Measurements from ENCODE around the gene ATP5F1B. TPM values are rescaled to one million over a fixed set of nuclear protein-coding genes. Genes with fewer than 3 reads are reported as not detected.

The ATP5F1B gene
- total and polyA plus RNA-seq, 2 of the 13 experiments (the other 11 are each of a cell fraction or from before 2014, with no cell fraction given), result 1,051 to 1,180 TPM

DNA sequence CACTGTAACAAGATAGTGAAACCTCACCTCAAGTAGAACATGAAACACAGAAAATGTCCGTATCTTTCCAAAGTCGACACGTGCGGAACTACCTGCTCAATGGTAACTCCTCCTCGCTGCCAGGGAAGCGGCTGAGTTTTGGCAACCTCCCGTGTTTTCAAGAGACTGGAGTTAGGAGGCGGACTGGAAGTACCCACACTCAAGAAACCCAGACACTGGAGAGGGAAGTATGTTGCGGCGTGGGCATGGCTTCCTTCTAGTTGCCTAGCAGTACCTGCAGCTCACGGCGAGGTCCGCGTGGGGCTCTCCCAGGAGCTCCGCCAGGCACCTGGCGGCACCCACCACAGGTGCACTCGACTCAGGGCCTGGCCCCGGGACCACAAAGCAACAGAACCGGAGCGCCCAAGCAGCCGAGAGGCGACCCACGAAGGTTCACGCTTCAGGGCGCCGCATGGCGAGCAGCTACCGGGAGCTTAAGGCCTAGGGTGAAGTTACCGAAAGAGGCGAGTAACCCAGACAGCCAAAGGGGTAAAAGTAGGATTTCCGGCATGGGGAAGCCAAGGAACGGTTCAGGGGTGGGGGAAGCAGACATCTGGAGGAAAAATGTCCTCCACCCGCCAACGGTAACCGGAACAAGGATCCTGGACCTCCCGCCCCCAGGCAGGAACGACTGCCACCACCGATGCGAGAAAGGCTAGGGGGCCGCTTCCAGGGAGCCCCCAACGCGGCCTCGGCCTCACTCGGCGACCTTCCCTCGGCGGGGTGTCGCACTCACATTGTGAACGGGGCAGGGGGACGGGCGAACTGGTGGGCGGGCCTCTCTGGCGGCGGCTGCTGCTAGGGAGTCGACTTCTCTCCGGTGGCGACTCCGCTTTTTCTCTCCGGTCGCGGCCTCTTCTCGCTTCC is 41.7 kb upstream of the ATP5F1B start (continued):
- TF ChIP-seq, protein P1, sequence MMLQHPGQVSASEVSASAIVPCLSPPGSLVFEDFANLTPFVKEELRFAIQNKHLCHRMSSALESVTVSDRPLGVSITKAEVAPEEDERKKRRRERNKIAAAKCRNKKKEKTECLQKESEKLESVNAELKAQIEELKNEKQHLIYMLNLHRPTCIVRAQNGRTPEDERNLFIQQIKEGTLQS (CRISPR knock-in tag; IDR thresholded peaks at IDR 0.05), result no peak
- TF ChIP-seq, protein P2, sequence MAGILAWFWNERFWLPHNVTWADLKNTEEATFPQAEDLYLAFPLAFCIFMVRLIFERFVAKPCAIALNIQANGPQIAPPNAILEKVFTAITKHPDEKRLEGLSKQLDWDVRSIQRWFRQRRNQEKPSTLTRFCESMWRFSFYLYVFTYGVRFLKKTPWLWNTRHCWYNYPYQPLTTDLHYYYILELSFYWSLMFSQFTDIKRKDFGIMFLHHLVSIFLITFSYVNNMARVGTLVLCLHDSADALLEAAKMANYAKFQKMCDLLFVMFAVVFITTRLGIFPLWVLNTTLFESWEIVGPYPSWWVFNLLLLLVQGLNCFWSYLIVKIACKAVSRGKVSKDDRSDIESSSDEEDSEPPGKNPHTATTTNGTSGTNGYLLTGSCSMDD (CRISPR knock-in tag; IDR thresholded peaks at IDR 0.05), result no peak
- TF ChIP-seq ARID2 (CRISPR knock-in tag; IDR thresholded peaks at IDR 0.05; ENCODE audit: borderline replicate concordance), result 0 out of 2 replicates have a peak, but pooled peaks have one; percentile 2
- TF ChIP-seq SP4 (CRISPR knock-in tag; IDR thresholded peaks at IDR 0.05), result no peak
- TF ChIP-seq PHB2 (IDR thresholded peaks at IDR 0.05; ENCODE audit: partially characterized antibody), result no peak
- TF ChIP-seq, protein P3, sequence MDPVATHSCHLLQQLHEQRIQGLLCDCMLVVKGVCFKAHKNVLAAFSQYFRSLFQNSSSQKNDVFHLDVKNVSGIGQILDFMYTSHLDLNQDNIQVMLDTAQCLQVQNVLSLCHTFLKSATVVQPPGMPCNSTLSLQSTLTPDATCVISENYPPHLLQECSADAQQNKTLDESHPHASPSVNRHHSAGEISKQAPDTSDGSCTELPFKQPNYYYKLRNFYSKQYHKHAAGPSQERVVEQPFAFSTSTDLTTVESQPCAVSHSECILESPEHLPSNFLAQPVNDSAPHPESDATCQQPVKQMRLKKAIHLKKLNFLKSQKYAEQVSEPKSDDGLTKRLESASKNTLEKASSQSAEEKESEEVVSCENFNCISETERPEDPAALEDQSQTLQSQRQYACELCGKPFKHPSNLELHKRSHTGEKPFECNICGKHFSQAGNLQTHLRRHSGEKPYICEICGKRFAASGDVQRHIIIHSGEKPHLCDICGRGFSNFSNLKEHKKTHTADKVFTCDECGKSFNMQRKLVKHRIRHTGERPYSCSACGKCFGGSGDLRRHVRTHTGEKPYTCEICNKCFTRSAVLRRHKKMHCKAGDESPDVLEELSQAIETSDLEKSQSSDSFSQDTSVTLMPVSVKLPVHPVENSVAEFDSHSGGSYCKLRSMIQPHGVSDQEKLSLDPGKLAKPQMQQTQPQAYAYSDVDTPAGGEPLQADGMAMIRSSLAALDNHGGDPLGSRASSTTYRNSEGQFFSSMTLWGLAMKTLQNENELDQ (CRISPR knock-in tag; IDR thresholded peaks at IDR 0.05; ENCODE audit: borderline replicate concordance), result no peak
- no peak for TF ChIP-seq LCORL (IDR thresholded peaks at IDR 0.05)
- no peak for TF ChIP-seq LCORL (CRISPR knock-in tag; IDR thresholded peaks at IDR 0.05)
- TF ChIP-seq SMAD1 (CRISPR knock-in tag; IDR thresholded peaks at IDR 0.05; ENCODE audit: borderline replicate concordance, low read depth), result 0 out of 2 replicates have a peak, but pooled peaks have one; percentile 12
- no peak; the same call in 1 of the 2 replicates for TF ChIP-seq SRY (CRISPR knock-in tag; IDR thresholded peaks at IDR 0.05)
- peak; percentile 20; the same call in 1 of the 2 replicates for TF ChIP-seq IRX3 (CRISPR knock-in tag; IDR thresholded peaks at IDR 0.05; ENCODE audit: borderline replicate concordance, low read depth)
- TF ChIP-seq, protein P4, sequence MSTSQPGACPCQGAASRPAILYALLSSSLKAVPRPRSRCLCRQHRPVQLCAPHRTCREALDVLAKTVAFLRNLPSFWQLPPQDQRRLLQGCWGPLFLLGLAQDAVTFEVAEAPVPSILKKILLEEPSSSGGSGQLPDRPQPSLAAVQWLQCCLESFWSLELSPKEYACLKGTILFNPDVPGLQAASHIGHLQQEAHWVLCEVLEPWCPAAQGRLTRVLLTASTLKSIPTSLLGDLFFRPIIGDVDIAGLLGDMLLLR (CRISPR knock-in tag; IDR thresholded peaks at IDR 0.05), result peak; percentile 52; the same call in 1 of the 2 replicates
- no peak for TF ChIP-seq MTA1 (CRISPR knock-in tag; IDR thresholded peaks at IDR 0.05; ENCODE audit: borderline replicate concordance)
- TF ChIP-seq, protein P5, sequence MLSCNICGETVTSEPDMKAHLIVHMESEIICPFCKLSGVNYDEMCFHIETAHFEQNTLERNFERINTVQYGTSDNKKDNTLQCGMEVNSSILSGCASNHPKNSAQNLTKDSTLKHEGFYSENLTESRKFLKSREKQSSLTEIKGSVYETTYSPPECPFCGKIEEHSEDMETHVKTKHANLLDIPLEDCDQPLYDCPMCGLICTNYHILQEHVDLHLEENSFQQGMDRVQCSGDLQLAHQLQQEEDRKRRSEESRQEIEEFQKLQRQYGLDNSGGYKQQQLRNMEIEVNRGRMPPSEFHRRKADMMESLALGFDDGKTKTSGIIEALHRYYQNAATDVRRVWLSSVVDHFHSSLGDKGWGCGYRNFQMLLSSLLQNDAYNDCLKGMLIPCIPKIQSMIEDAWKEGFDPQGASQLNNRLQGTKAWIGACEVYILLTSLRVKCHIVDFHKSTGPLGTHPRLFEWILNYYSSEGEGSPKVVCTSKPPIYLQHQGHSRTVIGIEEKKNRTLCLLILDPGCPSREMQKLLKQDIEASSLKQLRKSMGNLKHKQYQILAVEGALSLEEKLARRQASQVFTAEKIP (CRISPR knock-in tag; IDR thresholded peaks at IDR 0.05; ENCODE audit: borderline replicate concordance), result no peak
- TF ChIP-seq ZNF615 (CRISPR knock-in tag; IDR thresholded peaks at IDR 0.05; ENCODE audit: borderline replicate concordance), result 0 out of 2 replicates have a peak, but pooled peaks have one; percentile 21
- TF ChIP-seq, protein P6, sequence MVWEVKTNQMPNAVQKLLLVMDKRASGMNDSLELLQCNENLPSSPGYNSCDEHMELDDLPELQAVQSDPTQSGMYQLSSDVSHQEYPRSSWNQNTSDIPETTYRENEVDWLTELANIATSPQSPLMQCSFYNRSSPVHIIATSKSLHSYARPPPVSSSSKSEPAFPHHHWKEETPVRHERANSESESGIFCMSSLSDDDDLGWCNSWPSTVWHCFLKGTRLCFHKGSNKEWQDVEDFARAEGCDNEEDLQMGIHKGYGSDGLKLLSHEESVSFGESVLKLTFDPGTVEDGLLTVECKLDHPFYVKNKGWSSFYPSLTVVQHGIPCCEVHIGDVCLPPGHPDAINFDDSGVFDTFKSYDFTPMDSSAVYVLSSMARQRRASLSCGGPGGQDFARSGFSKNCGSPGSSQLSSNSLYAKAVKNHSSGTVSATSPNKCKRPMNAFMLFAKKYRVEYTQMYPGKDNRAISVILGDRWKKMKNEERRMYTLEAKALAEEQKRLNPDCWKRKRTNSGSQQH (CRISPR knock-in tag; IDR thresholded peaks at IDR 0.05; ENCODE audit: low read depth), result peak; percentile 39; the same call in 1 of the 2 replicates
- no peak for TF ChIP-seq HES4 (CRISPR knock-in tag; IDR thresholded peaks at IDR 0.05; ENCODE audit: borderline replicate concordance)
- TF ChIP-seq SIN3A (IDR thresholded peaks at IDR 0.05; ENCODE audit: borderline replicate concordance, low read depth, low read length), result peak; percentile 13; the same call in 1 of the 2 replicates
- TF ChIP-seq, protein P7, sequence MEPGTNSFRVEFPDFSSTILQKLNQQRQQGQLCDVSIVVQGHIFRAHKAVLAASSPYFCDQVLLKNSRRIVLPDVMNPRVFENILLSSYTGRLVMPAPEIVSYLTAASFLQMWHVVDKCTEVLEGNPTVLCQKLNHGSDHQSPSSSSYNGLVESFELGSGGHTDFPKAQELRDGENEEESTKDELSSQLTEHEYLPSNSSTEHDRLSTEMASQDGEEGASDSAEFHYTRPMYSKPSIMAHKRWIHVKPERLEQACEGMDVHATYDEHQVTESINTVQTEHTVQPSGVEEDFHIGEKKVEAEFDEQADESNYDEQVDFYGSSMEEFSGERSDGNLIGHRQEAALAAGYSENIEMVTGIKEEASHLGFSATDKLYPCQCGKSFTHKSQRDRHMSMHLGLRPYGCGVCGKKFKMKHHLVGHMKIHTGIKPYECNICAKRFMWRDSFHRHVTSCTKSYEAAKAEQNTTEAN (CRISPR knock-in tag; conservative IDR thresholded peaks at IDR 0.05), result no peak; the same call in 1 of the 2 replicates

Data from HepG2 (cell line).